Esophagus muscularis mucosa (tissue), 4 donors: ENCODE measurements around the gene CD59. TPM values are rescaled to one million over a fixed set of nuclear protein-coding genes. Genes with fewer than 3 reads are reported as not detected.
"Not testable (repeated sequence)": the region's sequence is repeated elsewhere in the genome, so short reads cannot be mapped to it uniquely, and the experiment has no call there.

Experiments used
- DNase-seq: peaks from one replicate; pipeline ENCODE4 v3.0.0-alpha.2; 2017; ENCODE audit errors: extremely low spot score
- H3K27ac ChIP-seq, 4 donors: fragments of 200-600 bp; sonication (generic); replicated peaks in 1 of 4; 1 replicate in 3 of 4; 2 replicates in 1 of 4; pipeline ENCODE4 v1.5.1; 2016 to 2019; ENCODE audit warnings: mild to moderate bottlenecking in 1 of 4
- H3K27me3 ChIP-seq, 4 donors: fragments of 200-600 bp; sonication (generic); one replicate each; pipeline versions ENCODE4 v1.5.1 to v1.6.0; 2016 to 2019
- H3K36me3 ChIP-seq, 4 donors: fragments of 200-600 bp; sonication (generic); one replicate each; pipeline ENCODE4 v1.5.1; 2016 to 2019
- H3K4me1 ChIP-seq, 4 donors: fragments of 200-600 bp; sonication (generic); one replicate each; pipeline ENCODE4 v1.5.1; 2016 to 2019
- H3K4me3 ChIP-seq, 4 donors: fragments of 200-600 bp; sonication (generic); 1 replicate in 2 of 4; 2 replicates in 2 of 4; pipeline ENCODE4 v1.5.1; 2016 to 2019; ENCODE audit warnings: mild to moderate bottlenecking in 4 of 4, moderate library complexity in 1 of 4
- H3K9me3 ChIP-seq, 4 donors: fragments of 200-600 bp; sonication (generic); 1 replicate in 3 of 4; 2 replicates in 1 of 4; pipeline ENCODE4 v1.5.1; 2016 to 2019
- EP300 ChIP-seq: sonication (generic); formaldehyde crosslinking; IDR thresholded peaks from one replicate; pipeline ENCODE4 v1.6.1; 2017; ENCODE audit warnings: antibody characterized with exemption
- POLR2A ChIP-seq: fragments of 450-650 bp; IDR thresholded peaks from one replicate; pipeline ENCODE4 v1.6.1; 2017; ENCODE audit warnings: antibody characterized with exemption, moderate library complexity, mild to moderate bottlenecking, low read depth
- POLR2AphosphoS5 ChIP-seq, 2 donors: sonication (generic); formaldehyde crosslinking; IDR thresholded peaks; one replicate each; pipeline ENCODE4 v1.6.1; 2017; ENCODE audit warnings: antibody characterized with exemption in 2 of 2
- WGBS: methylation state at CpG from one replicate; pipeline ENCODE4 v1.1.5; 2018; 5-methylcytosine and 5-hydroxymethylcytosine counted together
- intact Hi-C: fragments of 100-400 bp; cut with DNase I; formaldehyde crosslinking; loops from one replicate; pipeline ENCODE4 v1.15.1; 2023
- total RNA-seq, 4 donors: library from RNA; depleted of rRNA; stranded (reverse); fragments of >200 nt; gene quantifications; one replicate each; pipeline versions ENCODE4 v1.1.0 to v1.2.1, GENCODE V29; 2016
- TF ChIP-seq, protein P1 (sequence below), 3 experiments: fragments of 200-600 bp in 2 of 3; fragments of 450-650 bp in 1 of 3; sonication (generic) in 2 of 3; IDR thresholded peaks; one replicate each; pipeline ENCODE4 v1.5.1; 2017 to 2019; ENCODE audit warnings: antibody characterized with exemption in 3 of 3, mild to moderate bottlenecking in 2 of 3, moderate library complexity in 1 of 3

CD59 gene
- total RNA-seq, 4 donors from 2014 or later: 135 to 528 (median 378) TPM

DNA sequence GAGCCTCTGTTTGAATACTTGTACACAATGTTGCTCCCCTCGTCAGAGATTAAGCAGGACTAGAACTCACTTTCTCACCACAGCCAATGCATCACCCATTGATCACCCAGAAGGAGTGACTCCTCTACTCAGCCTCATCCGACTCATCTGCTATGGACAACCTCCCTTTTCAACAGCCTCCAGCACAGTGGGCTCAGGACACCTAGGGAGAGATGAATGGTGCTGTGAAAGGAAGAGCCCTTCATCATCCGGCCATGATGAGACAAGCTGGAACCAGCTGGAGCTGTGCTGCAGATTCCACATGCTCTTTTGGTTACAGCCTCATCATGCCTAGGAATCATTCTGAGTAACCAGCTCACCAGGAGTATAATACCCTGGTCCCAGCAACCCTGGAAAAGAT, 51.1 kb downstream of the CD59 start:
- Histone ChIP-seq H3K4me1 (peaks cover 0 to 15% (median 5%) of the 10 kb centered on the region in 4 donors), H3K27me3 (peaks cover 0 to 9% (median 3%) of the 10 kb centered on the region in 4 donors), H3K9me3 (peaks cover 0 to 5% (median 2%) of the 10 kb centered on the region in 4 donors), H3K27ac (no peak overlapping the region), H3K36me3 (no peaks in the 10 kb centered on the region), H3K4me3 (no peak overlapping the region)
- DNase-seq: no peak
- TF ChIP-seq, protein P1, sequence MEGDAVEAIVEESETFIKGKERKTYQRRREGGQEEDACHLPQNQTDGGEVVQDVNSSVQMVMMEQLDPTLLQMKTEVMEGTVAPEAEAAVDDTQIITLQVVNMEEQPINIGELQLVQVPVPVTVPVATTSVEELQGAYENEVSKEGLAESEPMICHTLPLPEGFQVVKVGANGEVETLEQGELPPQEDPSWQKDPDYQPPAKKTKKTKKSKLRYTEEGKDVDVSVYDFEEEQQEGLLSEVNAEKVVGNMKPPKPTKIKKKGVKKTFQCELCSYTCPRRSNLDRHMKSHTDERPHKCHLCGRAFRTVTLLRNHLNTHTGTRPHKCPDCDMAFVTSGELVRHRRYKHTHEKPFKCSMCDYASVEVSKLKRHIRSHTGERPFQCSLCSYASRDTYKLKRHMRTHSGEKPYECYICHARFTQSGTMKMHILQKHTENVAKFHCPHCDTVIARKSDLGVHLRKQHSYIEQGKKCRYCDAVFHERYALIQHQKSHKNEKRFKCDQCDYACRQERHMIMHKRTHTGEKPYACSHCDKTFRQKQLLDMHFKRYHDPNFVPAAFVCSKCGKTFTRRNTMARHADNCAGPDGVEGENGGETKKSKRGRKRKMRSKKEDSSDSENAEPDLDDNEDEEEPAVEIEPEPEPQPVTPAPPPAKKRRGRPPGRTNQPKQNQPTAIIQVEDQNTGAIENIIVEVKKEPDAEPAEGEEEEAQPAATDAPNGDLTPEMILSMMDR (IDR thresholded peaks at IDR 0.05): no peak
- TF ChIP-seq POLR2A (no peak), EP300 (no peak), POLR2AphosphoS5 (IDR thresholded peaks at IDR 0.05) (no peak)
- intact Hi-C loops: loop anchor here (5.0 to 10.0 kb wide), 2 partner anchors 140 to 323 kb away; no protein-coding TSS in a partner anchor
- 83% methylated on average over 3 of the region's 3 CpGs for WGBS

DNA sequence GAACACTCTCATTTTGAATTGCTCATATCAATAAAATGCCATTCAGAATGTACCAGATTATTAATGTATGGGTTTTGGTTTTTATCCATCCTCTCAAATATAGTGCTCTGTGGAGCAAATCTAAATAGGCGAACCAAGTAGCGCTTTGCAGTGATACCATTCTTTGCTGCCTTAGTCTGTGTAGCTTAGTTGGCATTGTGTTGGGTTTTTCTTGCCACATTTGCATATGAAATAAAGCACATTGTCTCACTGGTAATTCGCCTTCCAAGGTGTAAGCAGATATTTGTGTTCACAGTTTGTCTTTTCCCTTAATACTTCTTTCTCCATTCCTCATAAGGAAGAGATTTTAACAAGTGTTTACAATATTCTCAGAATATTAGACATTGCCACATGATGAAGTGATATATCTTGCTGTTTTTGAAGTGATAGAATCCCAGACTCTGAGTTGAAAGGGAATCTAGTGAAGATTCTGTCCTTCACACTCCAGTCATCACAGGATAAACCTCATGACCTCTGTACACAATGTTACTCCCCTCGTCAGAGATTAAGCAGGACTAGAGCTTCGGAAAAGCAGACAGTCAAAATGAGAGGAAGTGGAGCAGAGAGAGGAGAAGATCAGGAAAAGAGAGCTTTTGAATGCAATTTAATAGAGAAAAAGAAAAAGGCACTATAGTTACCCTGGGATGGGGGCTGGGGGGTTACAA, 52.1 kb downstream of the CD59 start:
- intact Hi-C loops: loop anchor here (10.0 kb wide), 1 partner anchor 139 kb away; no protein-coding TSS in a partner anchor
- Histone ChIP-seq H3K4me3 (no peak overlapping the region), H3K27me3 (peaks cover 0 to 9% (median 3%) of the 10 kb centered on the region in 4 donors), H3K9me3 (peaks cover 0 to 5% (median 2%) of the 10 kb centered on the region in 4 donors), H3K36me3 (no peaks in the 10 kb centered on the region), H3K4me1 (peaks cover 0 to 6% (median under 1%) of the 10 kb centered on the region in 4 donors), H3K27ac (no peak overlapping the region)
- DNase-seq: no peak
- TF ChIP-seq EP300 (no peak), POLR2AphosphoS5 (IDR thresholded peaks at IDR 0.05) (no peak), POLR2A (no peak)
- TF ChIP-seq, protein P1 (IDR thresholded peaks at IDR 0.05): no peak
- WGBS: 71% methylated on average over 5 of the region's 5 CpGs

DNA sequence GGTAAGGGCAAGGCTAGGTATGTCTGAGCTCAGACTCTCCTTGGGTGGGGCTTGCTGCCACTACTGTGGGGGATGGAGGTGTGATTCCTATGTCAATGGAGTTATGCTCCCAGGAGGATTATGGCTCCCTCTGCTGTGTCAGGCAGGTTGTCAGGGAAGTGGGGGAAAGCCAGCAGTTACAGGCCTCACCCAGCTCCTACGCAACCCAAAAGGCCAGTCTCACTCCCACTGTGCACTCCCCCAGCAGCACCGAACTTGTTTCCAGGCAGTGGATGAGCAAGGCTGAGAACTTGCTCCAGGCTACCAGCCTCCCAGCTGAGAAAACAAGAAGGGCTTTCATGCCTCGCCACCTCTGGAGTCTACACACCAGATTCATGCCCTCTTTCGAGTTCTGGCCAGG, 53.8 kb downstream of the CD59 start:
- intact Hi-C loops: loop anchor here (10.0 kb wide), 1 partner anchor 138 kb away; no protein-coding TSS in a partner anchor
- DNase-seq: no peak

DNA sequence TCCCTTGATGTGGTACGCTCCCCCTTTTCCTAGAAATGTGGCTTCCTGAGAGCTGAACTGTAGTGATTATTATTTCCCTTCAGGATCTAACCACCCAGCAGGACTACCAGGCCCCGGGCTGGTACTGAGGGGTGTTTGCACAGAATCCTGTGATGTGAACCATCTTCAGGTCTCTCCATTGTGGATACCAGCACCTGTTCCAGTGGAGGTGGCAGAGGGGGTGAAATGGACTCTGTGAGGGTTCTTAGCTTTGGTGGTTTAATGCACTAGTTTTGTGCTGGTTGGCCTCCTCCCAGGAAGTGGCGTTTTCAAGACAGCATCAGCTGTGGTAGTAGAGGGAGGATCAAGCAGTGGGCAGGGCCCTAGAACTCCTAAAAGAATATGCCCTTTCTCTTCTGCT, 54.2 kb downstream of the CD59 start:
- Histone ChIP-seq H3K9me3 (peaks cover 0 to 7% (median 3%) of the 10 kb centered on the region in 4 donors), H3K36me3 (no peaks in the 10 kb centered on the region), H3K27ac (no peak overlapping the region), H3K27me3 (peaks cover 0 to 9% (median 3%) of the 10 kb centered on the region in 4 donors), H3K4me1 (no peaks in the 10 kb centered on the region), H3K4me3 (no peak overlapping the region)
- TF ChIP-seq, protein P1 (IDR thresholded peaks at IDR 0.05): no peak
- no peak for TF ChIP-seq EP300
- TF ChIP-seq POLR2AphosphoS5 (IDR thresholded peaks at IDR 0.05): no peak
- no peak for TF ChIP-seq POLR2A
- intact Hi-C loops: loop anchor here (10.0 kb wide), 1 partner anchor 137 kb away; no protein-coding TSS in a partner anchor
- 92% methylated on average over 2 of the region's 3 CpGs for WGBS
- no peak for DNase-seq

More for the DNA sequence above, 53.8 kb downstream of the CD59 start:
- H3K36me3 ChIP-seq: no peaks in the 10 kb centered on the region
- H3K4me1 ChIP-seq: no peaks in the 10 kb centered on the region
- no peak overlapping the region for H3K4me3 ChIP-seq
- TF ChIP-seq, protein P1 (IDR thresholded peaks at IDR 0.05): no peak
- no peak for TF ChIP-seq EP300
- TF ChIP-seq POLR2A: no peak
- TF ChIP-seq POLR2AphosphoS5 (IDR thresholded peaks at IDR 0.05): no peak
- 80% methylated on average over 4 of the region's 4 CpGs for WGBS
- no peak overlapping the region for H3K27ac ChIP-seq
- peaks cover 0 to 9% (median 5%) of the 10 kb centered on the region in 4 donors for H3K9me3 ChIP-seq
- H3K27me3 ChIP-seq: peaks cover 0 to 9% (median 3%) of the 10 kb centered on the region in 4 donors

DNA sequence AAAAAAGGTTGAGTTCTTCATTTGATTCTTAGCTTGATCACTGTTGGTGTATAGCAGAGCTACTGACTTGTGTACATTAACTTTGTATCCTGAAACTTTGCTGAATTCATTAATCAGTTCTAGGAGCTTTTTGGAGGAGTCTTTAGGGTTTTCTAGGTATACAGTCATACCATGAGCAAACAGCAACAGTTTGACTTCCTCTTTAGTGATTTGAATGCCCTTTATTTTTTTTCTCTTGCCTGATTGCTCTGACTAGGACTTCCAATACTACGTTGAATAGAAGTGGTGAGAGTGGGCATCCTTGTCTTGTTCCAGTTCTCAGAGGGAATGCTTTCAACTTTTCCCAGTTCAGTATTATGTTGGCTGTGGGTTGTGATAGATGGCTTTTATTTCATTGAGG, 57.6 kb downstream of the CD59 start:
- H3K27me3 ChIP-seq, intact Hi-C loops, DNase-seq, H3K4me3 ChIP-seq, H3K4me1 ChIP-seq, H3K36me3 ChIP-seq, H3K27ac ChIP-seq: not testable (repeated sequence)
- 86% methylated on average over 1 of the region's 1 CpG for WGBS
- H3K9me3 ChIP-seq: peaks cover 0 to 11% (median 3%) of the 10 kb centered on the region in 4 donors
